Stimulated activated CD4-positive, alpha-beta T cell treated with anti-CD3 and anti-CD28 coated beads, Interleukin-4, amount 100 ng/mL, for 24 hours (primary cell): ENCODE results near the gene BLTP1.
"Not testable (repeated sequence)": the region's sequence is repeated elsewhere in the genome, so short reads cannot be mapped to it uniquely, and the experiment has no call there.

Source experiments
- DNase-seq: peaks from one replicate; pipeline ENCODE4 v3.0.0-alpha.2; 2020

BLTP1 gene

DNA sequence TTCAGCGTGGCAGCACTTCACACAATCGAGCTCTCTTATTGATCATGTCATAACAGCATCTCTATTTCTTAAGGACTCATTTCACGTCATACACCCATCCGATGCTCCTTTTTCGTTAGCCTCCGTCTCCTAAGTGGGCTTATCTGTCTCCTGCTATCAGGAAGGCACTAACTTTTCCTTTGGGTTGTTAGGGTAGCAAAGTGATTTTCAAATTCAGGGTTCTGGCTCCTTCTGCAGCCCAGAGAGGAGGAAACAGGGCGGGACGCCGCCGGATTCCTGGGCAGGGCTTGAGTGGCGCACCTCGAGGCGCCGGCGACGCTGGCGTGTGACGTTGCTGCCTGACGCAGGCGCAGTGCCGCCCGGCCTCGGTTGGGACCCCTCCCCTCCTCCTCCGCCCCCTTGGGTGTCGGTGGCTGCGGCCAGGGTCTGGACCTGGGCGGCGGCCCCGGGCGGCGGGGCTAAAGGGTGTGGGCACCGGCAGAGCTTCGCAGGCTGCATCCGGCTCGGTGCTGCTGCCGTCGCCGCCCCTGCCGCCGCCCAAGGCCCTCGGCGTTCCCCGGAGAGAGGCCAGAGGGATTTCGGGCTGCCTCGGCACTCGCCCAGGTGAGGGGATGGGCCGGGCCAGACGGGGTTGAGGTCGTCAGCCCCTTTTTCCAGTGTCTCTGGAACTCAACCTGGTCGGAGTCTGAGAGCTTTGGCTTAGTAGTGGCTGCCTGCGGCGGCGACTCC, at the start of gene BLTP1:
Gene BLTP1, plus strand, starts transcription at position 350 of the 729 bp plus-strand sequence. CDS start 18,317 bp downstream, outside the sequence.
- peak; percentile 87 for DNase-seq

DNA sequence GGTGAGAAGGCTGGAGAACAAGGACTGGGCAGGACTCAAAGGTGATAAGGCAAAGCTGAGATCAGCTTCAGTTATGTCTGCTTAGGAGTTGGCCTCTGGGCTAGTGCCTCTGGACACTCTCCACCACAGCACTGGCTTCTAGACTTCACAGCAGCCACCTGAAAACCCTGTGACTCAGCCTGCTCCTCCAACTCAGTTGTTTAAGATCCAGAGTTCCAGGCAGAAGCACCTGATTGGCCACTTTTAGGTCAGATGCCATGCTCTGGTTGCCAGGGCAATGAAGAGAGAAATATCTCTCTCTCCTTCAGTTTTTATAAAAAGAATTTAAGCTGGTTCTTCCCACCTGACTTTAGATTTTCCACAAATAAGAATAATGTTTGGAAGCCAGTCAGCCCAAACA, 47.9 kb upstream of the BLTP1 start:
- no peak for DNase-seq

GRCh38 chr4:122107680-122108079, 44.5 kb upstream of the BLTP1 start:
- DNase-seq: no peak

DNA sequence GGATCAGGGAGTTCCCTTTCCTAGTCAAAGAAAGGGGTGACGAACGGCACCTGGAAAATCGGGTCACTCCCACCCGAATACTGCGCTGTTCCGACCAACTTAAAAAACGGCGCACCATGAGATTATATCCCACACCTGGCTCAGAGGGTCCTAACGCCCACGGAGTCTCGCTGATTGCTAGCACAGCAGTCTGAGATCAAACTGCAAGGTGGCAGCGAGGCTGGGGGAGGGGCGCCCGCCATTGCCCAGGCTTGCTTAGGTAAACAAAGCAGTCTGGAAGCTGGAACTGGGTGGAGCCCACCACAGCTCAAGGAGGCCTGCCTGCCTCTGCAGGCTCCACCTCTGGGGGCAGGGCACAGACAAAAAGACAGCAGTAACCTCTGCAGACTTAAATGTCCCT, 41.8 kb upstream of the BLTP1 start:
- not testable (repeated sequence) for DNase-seq

DNA sequence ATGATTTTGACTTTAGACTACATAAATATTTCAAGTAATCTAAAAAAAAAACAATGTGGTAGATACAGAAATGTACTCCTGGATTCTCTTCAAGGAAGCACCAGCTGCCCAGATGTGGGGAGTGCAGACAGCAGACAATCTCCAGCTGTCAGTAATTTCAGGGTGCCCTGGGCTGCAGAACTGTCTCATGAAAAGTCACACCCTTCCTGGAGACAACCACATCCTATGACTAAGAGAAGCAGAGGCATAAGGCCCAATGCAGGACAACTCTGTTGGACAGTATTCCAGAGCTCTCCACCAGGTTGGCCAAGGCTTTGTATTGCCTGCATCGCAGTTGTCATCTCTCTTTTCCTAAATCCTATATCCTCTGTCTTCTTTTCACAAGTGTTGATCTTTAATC, 34.4 kb upstream of the BLTP1 start:
- peak; percentile 6 for DNase-seq

DNA sequence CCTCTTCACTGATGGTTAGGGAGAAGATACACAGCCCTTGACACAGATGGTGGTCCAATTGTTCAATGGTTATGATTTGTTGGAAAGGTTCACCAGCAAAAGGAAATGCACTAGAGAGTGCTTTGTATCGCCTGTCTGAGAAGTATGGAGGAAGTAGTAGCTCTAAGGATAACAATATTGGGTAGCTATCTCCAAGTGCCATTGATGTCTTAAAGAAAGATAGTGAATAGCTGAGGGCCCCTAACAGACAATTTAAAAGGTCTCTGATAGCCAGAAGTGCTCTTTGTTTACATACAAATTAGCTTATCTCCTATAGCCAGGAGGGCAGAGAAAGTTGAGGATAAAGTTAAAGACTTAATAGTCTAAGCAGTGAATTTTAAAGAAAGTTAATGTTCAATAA, 33.9 kb upstream of the BLTP1 start:
- no peak for DNase-seq

GRCh38 chr4:122119739-122120138, 32.4 kb upstream of the BLTP1 start:
- DNase-seq: no peak

DNA sequence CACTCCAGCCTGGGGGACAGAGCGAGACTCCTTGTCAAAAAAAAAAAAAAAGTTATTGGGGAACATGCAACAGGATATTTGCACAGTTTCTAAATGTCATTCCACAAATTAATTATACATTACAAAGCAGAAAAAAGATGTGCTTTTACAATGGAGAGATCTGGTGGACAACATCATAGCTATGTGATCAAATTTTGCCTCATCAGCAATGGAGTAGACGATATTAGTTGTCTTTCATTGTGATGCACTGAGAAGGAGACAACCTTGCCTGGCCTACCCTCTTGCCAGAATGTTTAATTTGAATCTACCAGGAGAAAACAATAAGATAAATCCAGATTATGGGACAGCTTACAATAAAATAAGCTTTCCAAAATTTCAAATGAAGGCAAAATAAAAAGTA, 30.5 kb upstream of the BLTP1 start:
- DNase-seq: no peak

DNA sequence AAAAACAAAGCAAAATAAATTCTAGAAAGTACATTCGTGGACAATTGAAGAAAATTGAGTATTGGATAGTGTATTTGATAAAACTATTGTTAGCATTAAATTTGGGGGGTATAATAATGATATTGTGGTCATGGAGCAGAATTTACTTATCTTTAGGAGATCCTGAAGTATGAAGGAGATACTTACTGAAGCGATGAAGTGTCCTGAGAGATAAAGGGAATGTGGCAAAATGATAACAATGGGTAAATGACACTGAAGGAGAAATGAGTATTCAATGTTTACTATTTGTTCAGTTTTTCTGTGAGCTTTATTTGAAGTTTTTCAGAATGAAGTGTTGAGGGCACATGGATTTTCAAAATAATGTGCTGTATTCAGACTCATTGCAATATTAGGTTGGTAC, 30.0 kb upstream of the BLTP1 start:
- DNase-seq: no peak

- no peak for DNase-seq
These were observed 23.1 kb upstream of the BLTP1 start for GRCh38 chr4:122129061-122129460.

DNA sequence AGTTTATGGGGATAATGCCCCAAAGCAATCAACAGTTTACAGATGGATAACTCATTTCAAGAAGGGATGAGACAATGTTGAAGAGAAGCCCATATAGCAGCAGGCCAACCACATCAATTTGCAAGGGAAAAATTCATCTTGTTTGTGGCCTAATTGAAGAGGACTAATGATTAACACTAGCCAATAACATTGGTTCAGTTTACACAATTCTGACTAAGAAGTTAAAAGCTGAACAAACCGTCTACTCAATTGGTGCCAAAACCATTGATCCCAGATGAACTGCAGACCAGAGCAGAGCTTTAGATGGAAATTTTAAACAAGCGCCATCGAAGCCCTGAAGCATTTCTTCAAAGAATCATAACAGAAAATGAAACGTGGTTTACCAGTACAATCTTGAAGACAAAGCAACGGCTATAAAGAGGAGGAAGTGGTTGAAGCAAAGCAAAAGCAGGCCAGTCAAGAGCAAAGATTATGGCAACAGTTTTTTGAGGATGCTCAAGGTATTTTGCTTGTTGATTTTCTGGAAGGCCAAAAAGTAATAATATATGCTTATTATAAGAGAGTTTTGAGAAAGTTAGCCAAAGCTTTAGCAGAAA, 20.5 kb upstream of the BLTP1 start:
- no peak for DNase-seq

GRCh38 chr4:122132891-122133290, 19.2 kb upstream of the BLTP1 start:
- no peak for DNase-seq

- DNase-seq: no peak
These were observed 13.0 kb upstream of the BLTP1 start for GRCh38 chr4:122139139-122139538.

DNA sequence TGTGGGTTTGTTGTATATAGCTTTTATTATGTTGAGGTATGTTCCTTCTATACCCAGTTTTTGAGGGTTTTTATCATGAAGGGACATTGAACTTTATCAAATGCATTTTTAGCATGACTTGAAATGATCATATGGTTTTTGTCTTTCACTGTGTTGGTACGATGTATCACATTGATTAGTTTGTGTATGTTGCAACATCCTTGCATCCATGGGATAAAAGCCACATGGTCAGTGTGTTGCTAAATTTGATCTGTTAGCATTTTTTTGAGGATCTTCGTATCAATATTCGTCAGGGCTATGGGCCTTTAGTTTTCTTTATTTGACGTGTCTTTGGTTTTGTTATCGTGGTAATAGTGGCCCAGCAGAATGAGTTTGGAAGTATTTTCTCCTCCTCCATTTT, 11.3 kb upstream of the BLTP1 start:
- no peak for DNase-seq

GRCh38 chr4:122142687-122143086, 9.4 kb upstream of the BLTP1 start:
- DNase-seq: no peak

- no peak for DNase-seq
These were observed 5.5 kb upstream of the BLTP1 start for GRCh38 chr4:122146652-122147051.

DNA sequence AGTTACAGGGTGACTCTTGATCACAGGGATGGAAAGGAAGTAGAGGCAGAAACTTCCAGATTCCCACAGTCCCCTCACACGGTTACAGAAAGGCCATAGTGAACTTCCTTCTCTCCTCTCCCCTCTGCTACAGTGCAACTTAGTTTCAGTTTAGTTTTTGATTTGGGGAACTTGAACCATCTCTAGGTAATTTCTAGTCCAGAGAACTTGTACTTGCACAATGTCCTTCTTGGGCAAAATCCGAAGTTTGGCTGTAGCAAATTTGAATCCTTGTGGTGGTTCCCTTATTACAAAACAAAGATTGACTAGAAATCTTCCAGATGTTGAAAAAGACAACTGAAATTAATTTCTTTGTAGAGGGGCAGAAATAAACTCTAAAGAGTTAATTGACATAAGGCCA, 1.2 kb upstream of the BLTP1 start:
- no peak for DNase-seq

DNA sequence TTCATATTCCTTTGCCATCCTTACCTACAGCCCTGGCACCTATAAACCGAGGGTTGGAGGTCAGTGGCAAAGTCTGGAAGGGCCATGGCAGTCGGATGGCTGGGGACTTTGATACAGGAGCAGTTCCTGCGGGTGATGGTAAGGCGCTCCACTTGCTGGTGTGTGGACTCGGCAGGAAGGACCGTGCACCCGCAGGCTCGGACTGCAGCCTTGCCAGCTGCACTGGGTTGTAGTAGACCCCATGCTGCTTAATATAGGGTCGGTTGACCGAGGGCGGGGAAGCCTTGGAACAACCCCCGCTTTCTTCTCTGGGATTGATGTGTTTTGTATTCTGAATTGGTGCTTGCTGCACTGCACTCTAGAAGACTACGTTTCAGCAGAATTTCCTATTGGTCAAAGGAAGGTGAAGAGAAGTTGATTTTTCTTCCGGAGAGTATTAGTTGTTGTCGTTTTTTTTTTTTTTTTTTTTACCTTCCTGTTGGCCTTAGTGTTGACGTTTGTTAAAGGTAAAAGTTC, 638 bp downstream of the BLTP1 start:
- peak; percentile 22 for DNase-seq

DNA sequence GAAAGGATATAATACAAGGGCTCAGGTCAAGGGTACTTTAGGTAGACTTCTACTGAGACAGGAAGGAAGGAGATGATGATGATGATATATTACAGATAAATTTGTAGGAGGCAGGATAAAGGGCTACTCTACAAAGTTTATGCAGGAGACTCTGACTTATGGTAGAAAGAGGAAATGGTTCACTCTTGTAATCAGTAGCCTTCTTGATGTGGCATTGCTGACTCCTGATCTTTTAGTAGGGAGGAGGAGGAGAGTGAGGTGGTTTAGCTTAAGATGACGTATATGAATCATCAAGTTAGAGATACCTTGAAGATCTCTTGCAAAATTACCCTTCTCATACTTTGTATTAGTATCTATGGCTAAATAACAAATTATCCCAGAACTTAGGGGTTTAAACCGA, 4.7 kb downstream of the BLTP1 start:
- DNase-seq: no peak

DNA sequence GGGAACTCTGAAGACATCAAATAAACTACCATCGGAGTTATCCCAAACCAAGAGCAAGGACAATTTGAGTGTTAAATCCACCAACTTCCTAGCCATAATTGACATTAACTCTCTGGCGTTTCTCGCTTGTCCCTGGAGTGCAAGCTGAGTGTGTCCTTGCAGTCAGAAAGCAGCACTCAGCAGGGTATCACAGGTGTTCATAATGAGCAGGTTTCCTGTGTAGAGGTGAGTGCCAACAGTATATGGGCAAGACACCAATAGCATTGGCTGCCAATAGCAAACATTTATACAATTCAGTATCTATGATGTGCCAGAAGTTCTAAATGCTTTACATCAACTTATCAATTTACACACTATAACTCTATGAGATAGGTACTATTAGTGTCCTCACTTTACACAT, 11.2 kb downstream of the BLTP1 start:
- no peak for DNase-seq

GRCh38 chr4:122163767-122164166, 11.6 kb downstream of the BLTP1 start:
- no peak for DNase-seq

DNA sequence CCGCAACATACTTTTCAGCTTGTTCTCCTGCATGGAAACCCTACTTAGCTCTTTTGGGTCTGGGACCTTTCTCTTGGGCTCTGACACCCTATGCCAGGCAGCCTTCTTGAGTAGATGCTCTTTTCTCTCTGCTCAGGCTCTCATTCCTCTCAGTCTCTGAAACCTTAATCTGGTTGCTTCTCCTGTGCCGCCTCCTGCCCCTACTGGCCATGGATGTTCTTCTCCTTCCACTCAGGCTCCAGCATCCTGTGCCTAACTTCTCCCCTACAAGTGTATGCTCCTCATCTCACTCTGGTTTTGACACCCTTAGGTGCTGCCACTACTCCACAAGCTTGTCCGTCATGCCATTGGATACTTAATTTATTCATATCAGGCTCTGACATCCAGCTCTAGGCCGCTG, 15.2 kb downstream of the BLTP1 start:
- DNase-seq: no peak

GRCh38 chr4:122170775-122171174, 18.6 kb downstream of the BLTP1 start:
- no peak for DNase-seq

DNA sequence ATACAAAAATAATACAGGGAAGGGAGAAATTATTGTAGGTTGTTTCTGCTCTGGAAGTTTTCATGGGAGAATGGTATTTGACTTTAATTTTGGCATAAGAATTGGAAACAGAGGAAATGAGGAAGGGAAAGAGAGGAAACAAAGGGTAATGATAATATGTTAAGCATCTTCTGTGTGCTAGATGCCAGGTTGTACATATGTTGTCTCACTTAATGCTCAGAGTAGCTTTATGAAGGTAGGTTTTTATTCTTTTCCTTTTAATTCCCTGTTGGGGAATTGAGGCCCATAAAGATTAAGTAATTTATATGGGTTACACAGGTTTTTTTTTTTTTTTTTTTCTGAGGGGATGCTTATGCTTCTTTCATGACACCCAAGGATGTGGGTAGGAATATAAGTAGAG, 19.2 kb downstream of the BLTP1 start:
- no peak for DNase-seq

DNA sequence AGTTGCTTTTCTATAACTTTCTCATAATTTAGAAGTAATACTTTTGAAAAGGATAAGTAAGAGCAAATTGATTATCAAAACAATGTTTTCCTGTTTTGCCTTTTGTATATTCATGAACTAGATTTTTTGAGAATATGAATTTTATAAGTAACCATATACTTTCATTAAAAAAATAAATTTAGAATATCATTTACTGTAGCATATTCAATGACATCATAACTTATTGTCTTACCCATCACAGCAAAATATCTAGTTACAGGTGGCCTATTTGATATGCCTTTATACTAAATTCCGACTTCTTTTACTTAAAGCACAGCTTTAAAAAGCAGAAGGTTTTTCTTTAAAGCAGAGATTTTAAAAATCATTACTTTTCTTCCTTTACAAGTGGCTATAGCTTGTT, 20.1 kb downstream of the BLTP1 start:
- DNase-seq: no peak
